B cell (primary cell): ENCODE results near the gene BEX4. TPM values are rescaled to one million over a fixed set of nuclear protein-coding genes. Genes with fewer than 3 reads are reported as not detected.
A peak's percentile ranks its signal among the peaks of the same experiment; 100 is the strongest.

Experiments
- ATAC-seq: fragments of 200-7000 bp; cut with Tn5 transposase; one replicate; pipeline ENCODE4 v1.10.0; 2021; ENCODE audit warnings: low read depth, mild to moderate bottlenecking, moderate number of reproducible peaks, moderate library complexity
- CTCF ChIA-PET: fragments of 350-600 bp; sonication (Branson Sonifier 250); formaldehyde crosslinking; loops from one replicate; lab custom pipeline; 2021; ENCODE audit warnings: antibody characterized with exemption, inconsistent platforms; lab: Charles Lee
- POLR2A ChIA-PET: fragments of 350-600 bp; sonication (Branson Sonifier 250); formaldehyde crosslinking; loops from one replicate; lab custom pipeline; 2021; ENCODE audit warnings: antibody characterized with exemption; lab: Charles Lee
- DNase-seq: peaks from one replicate; pipeline ENCODE4 v3.0.0; 2013
- H2AFZ ChIP-seq: 2 replicates; pipeline ENCODE4 v1.6.1; 2012; ENCODE audit warnings: mild to moderate bottlenecking, low read depth, low read length; ENCODE audit not compliant: insufficient read depth, poor library complexity, severe bottlenecking
- H3K27ac ChIP-seq, 2 donors: 1 replicate in 1 of 2; 2 replicates in 1 of 2; pipeline ENCODE4 v1.5.1; 2012 to 2013; ENCODE audit warnings: low read length in 2 of 2, mild to moderate bottlenecking in 2 of 2, moderate library complexity in 1 of 2
- H3K27me3 ChIP-seq, 4 experiments: fragments of 200-600 bp in 1 of 4; sonication (generic) in 1 of 4; replicated peaks in 1 of 4; 1 replicate in 2 of 4; 2 replicates in 2 of 4; pipeline versions ENCODE4 v1.6.1 to v1.7.0; 2013 to 2016; ENCODE audit warnings: low read length in 3 of 4, mild to moderate bottlenecking in 2 of 4, mixed read lengths in 1 of 4, moderate library complexity in 1 of 4; ENCODE audit not compliant: insufficient read depth in 4 of 4, control insufficient read depth in 3 of 4; ENCODE audit errors: control extremely low read depth in 1 of 4
- H3K36me3 ChIP-seq, 2 experiments: replicated peaks in 1 of 2; 1 replicate in 1 of 2; 2 replicates in 1 of 2; pipeline versions ENCODE4 v1.6.1 to v1.7.1; 2013; ENCODE audit warnings: low read length in 1 of 2; ENCODE audit not compliant: insufficient read depth in 2 of 2, control insufficient read depth in 1 of 2; ENCODE audit errors: control extremely low read depth in 1 of 2, extremely low read depth in 1 of 2
- H3K4me1 ChIP-seq, 2 donors: fragments of 200-600 bp in 1 of 2; sonication (generic) in 1 of 2; 1 replicate in 1 of 2; 2 replicates in 1 of 2; pipeline versions ENCODE4 v1.5.1 to v1.6.1; 2013 to 2017; ENCODE audit warnings: low read length in 2 of 2; ENCODE audit not compliant: control insufficient read depth in 2 of 2, insufficient read depth in 2 of 2
- H3K4me2 ChIP-seq: replicated peaks from 2 replicates; pipeline ENCODE3; 2012; ENCODE audit warnings: mild to moderate bottlenecking, low read depth, low read length; ENCODE audit not compliant: poor library complexity, severe bottlenecking
- H3K4me3 ChIP-seq, 5 experiments: fragments of 200-600 bp in 1 of 5; sonication (generic) in 1 of 5; 1 replicate in 3 of 5; 2 replicates in 2 of 5; pipeline versions ENCODE4 v1.5.1 to v1.7.0; 2011 to 2016; ENCODE audit warnings: low read length in 4 of 5, mild to moderate bottlenecking in 4 of 5, low read depth in 2 of 5, control low read depth in 1 of 5, moderate library complexity in 1 of 5; ENCODE audit not compliant: insufficient read depth in 1 of 5; ENCODE audit errors: control extremely low read depth in 1 of 5, extremely low read depth in 1 of 5
- H3K79me2 ChIP-seq: fragments of 200-600 bp; sonication (generic); one replicate; pipeline ENCODE4 v1.6.0; 2016; ENCODE audit warnings: low read length; ENCODE audit not compliant: control insufficient read depth, insufficient read depth
- H3K9ac ChIP-seq: fragments of 200-600 bp; sonication (generic); 2 replicates; pipeline ENCODE4 v1.6.1; 2017; ENCODE audit warnings: mild to moderate bottlenecking, low read length, moderate library complexity
- H3K9me3 ChIP-seq, 3 donors: one replicate each; pipeline versions ENCODE4 v1.6.1 to v1.7.1; 2013; ENCODE audit warnings: low read length in 2 of 3; ENCODE audit not compliant: control insufficient read depth in 2 of 3, insufficient read depth in 1 of 3; ENCODE audit errors: control extremely low read depth in 1 of 3
- H4K20me1 ChIP-seq: 2 replicates; pipeline ENCODE4 v1.6.0; 2012; ENCODE audit warnings: mild to moderate bottlenecking, low read length; ENCODE audit not compliant: insufficient read depth, control insufficient read depth, poor library complexity, severe bottlenecking
- H3K27ac Mint-ChIP-seq: one replicate; pipeline ENCODE4 v1.8.0; 2021; ENCODE audit warnings: mixed read lengths
- H3K27me3 Mint-ChIP-seq: one replicate; pipeline ENCODE4 v1.8.0; 2021; ENCODE audit warnings: mixed read lengths
- H3K4me1 Mint-ChIP-seq: one replicate; pipeline ENCODE4 v1.8.0; 2021; ENCODE audit warnings: mixed read lengths
- H3K4me3 Mint-ChIP-seq: one replicate; pipeline ENCODE4 v1.8.0; 2021; ENCODE audit warnings: mixed read lengths
- H3K9me3 Mint-ChIP-seq: one replicate; pipeline ENCODE4 v1.8.0; 2022; ENCODE audit warnings: mixed read lengths; ENCODE audit not compliant: insufficient read depth
- CTCF ChIP-seq: fragments of 200-600 bp; IDR thresholded peaks from one replicate; pipeline ENCODE4 v1.8.0; 2022; ENCODE audit warnings: antibody characterized with exemption, mild to moderate bottlenecking
- EZH2 ChIP-seq: IDR thresholded peaks from 2 replicates; pipeline ENCODE4 v1.6.1; 2012; ENCODE audit warnings: borderline replicate concordance, low read depth, mild to moderate bottlenecking, moderate library complexity, low read length; ENCODE audit not compliant: insufficient read depth, poor library complexity, severe bottlenecking
- WGBS: methylation state at CpG from one replicate; pipeline ENCODE4 v1.1.5; 2013; ENCODE audit warnings: missing lambda C conversion rate; ENCODE audit not compliant: insufficient coverage; 5-methylcytosine and 5-hydroxymethylcytosine counted together
- intact Hi-C: fragments of 100-400 bp; cut with micrococcal nuclease; formaldehyde crosslinking; loops from one replicate; pipeline ENCODE4 v1.10.0; 2022
- polyA minus RNA-seq: library from RNA; depleted of rRNA, polyadenylated mRNA; stranded (reverse); fragments of >200 nt; gene quantifications from 2 replicates; pipeline ENCODE4 v1.2.3, GENCODE V29; 2012
- polyA plus RNA-seq: library from polyadenylated mRNA; depleted of rRNA; stranded (reverse); fragments of >200 nt; gene quantifications from 2 replicates; pipeline ENCODE4 v1.2.3, GENCODE V29; 2012
- total RNA-seq, 2 donors: library from RNA; stranded (reverse); fragments of 120-200 nt in 1 of 2; gene quantifications; 1 replicate in 1 of 2; 2 replicates in 1 of 2; pipeline versions ENCODE4 v1.2.3 to v1.2.4, GENCODE V29; 2013 to 2022

BEX4 gene
- total RNA-seq, result 17.2 and 19.8 TPM in 2 replicates
- 34.8 TPM for total RNA-seq (2013)
- 32.1 and 83.0 TPM in 2 replicates for polyA plus RNA-seq
- polyA minus RNA-seq, result 7.5 and 15.1 TPM in 2 replicates

GRCh38 chrX:103214870-103215424, at the start of gene BEX4:
TSS of gene BEX4 (plus strand) at chrX:103215108. CDS start at chrX:103216154, 1,046 bp downstream.
- no peaks in the 10 kb centered on the region for H3K9me3 ChIP-seq
- ChIA-PET POLR2A (interaction anchor here (1.1 kb wide), 1 partner anchor 40 kb away, joined by 4 read pairs; the partner anchor contains the start of gene TCEAL8), CTCF (interaction anchor here (0.6 kb wide), 1 partner anchor 274 kb away, joined by 3 read pairs; no protein-coding TSS in a partner anchor)
- peak within 1 kb of the TSS; percentile 81 to 84 for H3K27ac ChIP-seq
- Mint-ChIP-seq H3K27ac (peak within 1 kb of the TSS; percentile 91), H3K4me1 (peaks cover 12% of the 10 kb centered on the region), H3K4me3 (peak within 1 kb of the TSS; percentile 87), H3K27me3 (no peaks in the 10 kb centered on the region), H3K9me3 (no peaks in the 10 kb centered on the region)
- DNase-seq (peak; percentile 84), ATAC-seq (peak; percentile 92)
- peaks cover 5 to 8% of the 10 kb centered on the region in 2 donors for H3K4me1 ChIP-seq
- no peaks in the 10 kb centered on the region for H3K79me2 ChIP-seq
- H3K4me3 ChIP-seq, result peak within 1 kb of the TSS; percentile 8 to 75 (median 73)
- peaks cover 0 to 3% (median 0%) of the 10 kb centered on the region in 4 experiments for H3K27me3 ChIP-seq
- no peak for TF ChIP-seq EZH2
- TF ChIP-seq CTCF, result no peak
- H2AFZ ChIP-seq, result peak within 1 kb of the TSS; percentile 66
- H3K4me2 ChIP-seq, result peak within 1 kb of the TSS; percentile 76
- intact Hi-C loops, result loop anchor here (2.0 to 5.0 kb wide), 2 partner anchors 40 to 472 kb away; partner anchors contain the start of genes MORF4L2 and TCEAL8
- peak within 1 kb of the TSS; percentile 83 for H3K9ac ChIP-seq
- H4K20me1 ChIP-seq, result no peaks in the 10 kb centered on the region
- WGBS, result under 1% methylated on average over 44 of the region's 45 CpGs
- H3K36me3 ChIP-seq, result no peaks in the 10 kb centered on the region

GRCh38 chrX:103170216-103170615, 44.7 kb upstream of the BEX4 start:
- WGBS, result no CpG with 5 or more reads among the region's 3 CpGs
- H3K79me2 ChIP-seq, result no peaks in the 10 kb centered on the region
- Mint-ChIP-seq H3K27me3 (no peaks in the 10 kb centered on the region), H3K4me3 (no peak overlapping the region), H3K27ac (no peak overlapping the region), H3K4me1 (no peaks in the 10 kb centered on the region), H3K9me3 (no peaks in the 10 kb centered on the region)
- no peak for DNase-seq
- H3K4me3 ChIP-seq, result no peak overlapping the region
- no peak overlapping the region for H3K27ac ChIP-seq
- no peaks in the 10 kb centered on the region for H3K9me3 ChIP-seq
- ATAC-seq, result no peak
- TF ChIP-seq CTCF, result no peak
- TF ChIP-seq EZH2, result no peak
- H2AFZ ChIP-seq, result no peak overlapping the region
- intact Hi-C loops, result no loop called here
- no peak overlapping the region for H3K4me2 ChIP-seq
- POLR2A ChIA-PET, result no interaction called here
- H3K4me1 ChIP-seq, result no peaks in the 10 kb centered on the region
- CTCF ChIA-PET, result no interaction called here
- H3K36me3 ChIP-seq, result no peaks in the 10 kb centered on the region
- no peak overlapping the region for H3K9ac ChIP-seq
- no peaks in the 10 kb centered on the region for H4K20me1 ChIP-seq
- H3K27me3 ChIP-seq, result no peaks in the 10 kb centered on the region
